ENCODE data around the gene APP.

The APP gene

GRCh38 chr21:25896501-25897056, 274.0 kb downstream of the APP start:
- no peak for DNase-seq

- DNase-seq = peak; percentile 15
Observed at GRCh38 chr21:25895565-25896205, 274.9 kb downstream of the APP start.

DNA sequence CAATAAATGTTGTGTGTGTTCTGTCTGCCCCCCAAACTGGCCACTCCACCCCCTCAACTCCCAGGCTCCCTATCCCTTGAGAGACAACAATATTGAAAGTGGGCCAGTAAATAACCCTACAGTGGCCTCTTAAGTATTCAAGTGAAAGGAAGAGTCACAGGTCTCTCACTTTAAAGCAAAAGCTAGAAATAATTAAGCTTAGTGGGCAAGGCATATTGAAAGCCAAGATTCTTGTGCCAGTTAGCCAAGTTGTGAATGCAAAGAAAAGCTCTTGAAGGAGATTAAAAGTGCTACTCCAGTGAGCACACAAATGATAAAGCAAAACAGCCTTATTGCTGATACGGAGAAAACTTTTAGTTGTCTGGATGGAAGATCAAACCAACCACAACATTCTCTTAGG, 277.4 kb downstream of the APP start:
- no peak for DNase-seq

DNA sequence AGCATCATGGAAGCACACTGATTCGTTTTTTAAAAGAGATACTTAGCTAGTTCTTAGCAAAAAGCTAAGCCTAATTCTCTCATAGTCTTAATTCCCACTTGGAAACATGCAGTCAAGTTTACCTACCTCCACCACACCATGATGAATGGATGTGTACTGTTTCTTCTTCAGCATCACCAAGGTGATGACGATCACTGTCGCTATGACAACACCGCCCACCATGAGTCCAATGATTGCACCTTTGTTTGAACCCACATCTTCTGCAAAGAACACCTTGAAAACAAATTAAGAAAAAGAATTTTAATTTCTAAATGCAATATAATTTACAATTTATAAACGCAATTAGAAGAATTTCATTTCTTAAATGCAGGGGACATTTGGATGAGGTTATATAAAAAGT, 279.0 kb downstream of the APP start:
- no peak for DNase-seq

DNA sequence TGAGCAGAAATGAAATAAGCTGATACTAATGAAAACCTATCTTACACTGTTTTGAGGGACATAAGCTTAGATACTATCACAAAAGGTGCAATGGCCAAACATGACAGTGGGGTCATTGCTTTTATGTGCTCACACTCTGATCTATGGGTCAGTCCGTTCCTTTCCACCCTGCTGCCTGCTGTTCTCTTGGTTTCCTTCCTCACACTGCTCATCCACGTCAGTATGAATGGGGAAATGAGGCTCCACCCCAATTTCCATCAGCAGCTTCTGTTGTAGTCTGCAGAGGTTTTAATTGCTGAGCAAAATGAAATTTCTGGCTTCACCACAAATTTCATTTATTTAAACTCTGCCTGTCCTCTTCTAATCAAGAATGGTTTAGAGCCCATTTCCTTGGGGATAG, 280.6 kb downstream of the APP start:
- DNase-seq = no peak

- DNase-seq = no peak
Observed at GRCh38 chr21:25888711-25889110, 281.9 kb downstream of the APP start.

DNA sequence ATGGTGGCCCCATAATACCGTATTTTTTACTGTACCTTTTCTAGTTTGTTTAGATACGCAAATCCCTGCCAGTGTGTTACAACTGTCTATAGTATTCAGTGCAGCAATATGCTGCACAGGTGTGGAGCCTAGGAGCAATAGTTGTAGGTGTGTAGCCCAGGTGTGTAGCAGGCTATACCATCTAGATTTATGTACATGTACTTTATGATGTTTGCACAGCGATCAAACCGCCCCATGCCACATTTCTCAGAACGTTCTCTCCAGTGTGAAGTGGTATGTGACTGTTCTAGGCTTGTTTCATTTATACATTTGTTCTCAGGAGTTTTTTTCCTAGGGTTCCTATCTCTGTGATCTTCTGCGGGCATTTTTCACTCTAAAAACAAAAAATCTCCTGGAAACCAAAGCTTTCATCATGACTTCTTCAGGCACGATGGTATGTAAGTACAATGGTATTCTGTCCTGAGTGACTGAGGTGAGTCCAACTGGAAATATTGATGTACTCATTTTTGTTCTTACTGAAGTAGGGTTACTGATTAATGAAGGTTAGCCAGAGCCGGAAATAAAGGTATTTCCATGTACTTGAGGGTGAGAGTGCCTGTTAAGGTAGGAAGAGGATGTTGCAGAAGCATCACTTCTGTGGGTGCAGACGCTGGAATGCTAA, 282.8 kb downstream of the APP start:
- no peak for DNase-seq

- no peak for DNase-seq
Observed at GRCh38 chr21:25887166-25887565, 283.4 kb downstream of the APP start.

GRCh38 chr21:25885880-25886279, 284.7 kb downstream of the APP start:
- no peak for DNase-seq

DNA sequence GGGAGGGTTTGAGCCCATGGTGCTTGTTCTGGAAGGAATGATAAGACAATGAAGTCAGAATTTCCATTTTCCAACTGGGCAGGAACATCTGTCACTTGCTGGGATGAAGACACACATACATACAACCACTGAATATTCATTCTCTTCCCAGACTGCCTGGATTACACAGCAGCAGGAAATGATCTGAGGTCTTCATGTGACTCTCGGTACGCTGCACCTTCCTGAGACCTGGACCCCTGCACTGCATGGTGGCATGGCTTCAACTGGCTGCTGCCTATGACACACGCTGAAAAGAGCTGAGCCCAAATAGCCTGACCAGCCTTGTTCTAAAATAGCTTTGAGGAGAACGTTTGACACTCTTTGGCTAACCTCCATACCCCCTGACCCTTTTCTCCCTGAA, 285.2 kb downstream of the APP start:
- no peak for DNase-seq

- DNase-seq = no peak
Observed at GRCh38 chr21:25884311-25884710, 286.3 kb downstream of the APP start.

DNA sequence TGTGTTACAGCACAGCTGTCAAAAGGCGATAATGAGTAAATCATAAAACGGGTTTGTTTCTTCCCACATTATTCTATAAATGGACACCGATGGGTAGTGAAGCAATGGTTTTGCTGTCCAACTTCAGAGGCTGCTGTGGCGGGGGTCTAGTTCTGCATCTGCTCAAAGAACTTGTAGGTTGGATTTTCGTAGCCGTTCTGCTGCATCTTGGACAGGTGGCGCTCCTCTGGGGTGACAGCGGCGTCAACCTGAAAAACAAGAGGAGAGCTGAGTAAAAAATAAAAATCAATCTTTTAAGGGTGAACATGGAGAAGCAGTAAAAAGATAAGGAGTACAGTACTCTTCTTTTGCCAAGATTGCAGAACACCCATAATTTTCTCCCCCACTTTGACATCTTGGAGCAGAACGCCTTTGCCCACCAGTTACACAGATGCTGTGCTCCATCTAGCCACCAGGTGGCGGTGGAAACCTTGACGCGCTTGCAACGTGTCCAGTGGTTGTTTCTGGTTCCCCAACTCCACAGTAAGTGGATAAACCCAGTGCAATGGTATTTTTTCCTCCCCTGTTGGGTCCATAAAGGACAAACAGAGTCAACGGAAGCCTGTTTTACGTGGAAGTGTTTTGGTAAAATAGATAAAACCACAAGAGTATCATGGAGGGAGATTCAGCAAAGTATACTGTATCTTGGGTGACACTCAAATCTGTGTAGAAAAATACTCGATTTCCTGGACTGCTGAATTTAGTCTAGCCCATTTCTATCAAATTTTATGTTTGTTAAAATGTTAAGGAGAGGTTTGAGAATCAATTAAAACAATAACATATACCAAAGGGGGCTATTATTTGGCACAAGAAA, 288.8 kb downstream of the APP start:
- DNase-seq = peak; percentile 54

DNA sequence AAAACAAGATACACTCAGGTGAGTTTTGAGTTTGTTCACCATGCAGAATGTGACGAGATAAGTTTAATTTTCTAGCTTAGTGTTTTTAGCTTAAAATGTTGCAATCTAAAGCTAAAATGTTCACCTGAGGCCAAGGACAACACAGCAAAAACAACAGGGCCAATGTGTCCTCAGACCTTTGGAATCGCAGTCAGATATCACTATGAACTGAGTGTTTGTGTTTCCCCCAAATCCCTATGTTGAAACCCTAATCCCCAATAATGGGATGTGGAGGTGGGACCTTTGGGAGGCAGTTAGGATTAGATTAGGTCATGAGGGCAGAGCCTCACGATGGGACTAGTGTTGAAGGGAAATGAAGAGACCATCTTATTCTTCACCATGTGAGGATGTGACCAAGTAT, 291.4 kb downstream of the APP start:
- no peak for DNase-seq

GRCh38 chr21:25878344-25878743, 292.2 kb downstream of the APP start:
- DNase-seq = no peak

DNA sequence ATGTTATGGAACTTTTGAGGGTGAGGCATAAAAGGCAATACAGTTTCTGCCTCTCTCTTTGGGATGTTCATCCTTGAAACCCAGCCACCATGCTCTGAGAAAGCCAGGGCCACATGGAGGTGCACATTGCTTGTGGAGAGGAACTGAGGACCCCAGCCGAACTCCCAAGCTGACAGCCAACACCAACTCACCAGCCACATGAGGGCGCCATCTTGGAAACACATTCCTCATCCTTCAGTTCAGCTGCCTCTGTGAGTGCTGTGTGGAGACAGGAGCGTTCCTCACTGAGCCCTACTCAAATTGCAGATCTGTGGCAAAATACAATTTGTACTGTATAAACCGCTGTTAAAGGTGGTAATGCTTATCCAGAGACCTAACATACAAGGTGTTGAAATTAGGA, 298.3 kb downstream of the APP start:
- DNase-seq = no peak

- no peak for DNase-seq
Observed at GRCh38 chr21:25871566-25871965, 299.0 kb downstream of the APP start.

DNA sequence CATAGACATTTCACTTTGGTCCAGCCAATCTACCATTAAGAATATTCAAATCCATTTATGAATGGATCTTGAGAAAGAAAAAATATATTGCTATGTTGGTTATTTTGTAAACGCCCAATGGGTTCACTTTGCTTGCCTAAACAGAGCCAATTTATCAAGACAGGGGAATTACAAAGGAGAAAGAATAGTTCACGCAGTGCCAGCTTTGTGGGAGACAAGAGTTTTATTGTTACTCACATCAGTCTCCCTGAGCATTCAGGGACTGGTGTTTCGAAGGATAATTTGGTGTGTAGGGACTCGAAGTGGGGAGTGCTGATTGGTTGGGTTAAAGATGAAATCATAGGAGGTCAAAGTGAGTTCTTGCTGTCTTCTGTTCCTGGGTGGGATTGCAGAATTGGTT, 300.5 kb downstream of the APP start:
- DNase-seq = no peak

DNA sequence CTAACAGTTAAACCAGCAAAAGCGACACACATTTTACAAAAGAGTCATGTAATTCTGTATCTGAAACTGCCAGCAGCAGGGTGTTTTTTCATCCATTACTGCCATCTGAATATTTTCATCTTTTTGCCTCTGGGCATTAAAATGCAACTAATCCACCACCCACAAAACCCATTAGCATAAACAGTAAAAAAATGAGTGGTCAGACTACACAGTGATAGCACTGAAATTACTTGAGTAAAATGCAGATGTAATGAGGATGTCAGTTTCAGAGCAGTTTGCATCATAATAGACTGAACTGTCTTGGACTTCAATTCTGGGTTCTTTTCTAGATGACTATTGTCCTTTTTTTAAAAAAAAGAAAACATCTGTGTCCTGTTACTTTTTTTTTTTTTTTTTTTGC, 303.5 kb downstream of the APP start:
- no peak for DNase-seq

DNA sequence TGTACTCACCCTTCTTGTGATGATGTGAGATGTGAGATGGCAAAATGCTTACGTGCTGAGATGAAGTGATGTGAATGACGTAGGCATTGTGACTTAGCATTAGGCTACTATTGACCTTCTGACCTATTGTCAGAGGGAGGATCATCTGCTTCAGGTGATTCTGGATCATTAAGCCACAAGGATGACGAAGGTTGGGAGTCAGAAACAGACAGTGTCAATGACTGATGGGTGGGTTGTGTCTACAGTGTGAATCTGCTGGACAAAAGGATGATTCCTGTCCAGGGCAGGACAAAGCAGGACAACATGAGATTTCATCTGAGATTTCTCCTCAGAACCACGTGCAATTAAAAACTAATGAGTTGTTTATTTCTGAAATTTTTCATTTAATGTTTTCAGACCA, 306.8 kb downstream of the APP start:
- DNase-seq = no peak

DNA sequence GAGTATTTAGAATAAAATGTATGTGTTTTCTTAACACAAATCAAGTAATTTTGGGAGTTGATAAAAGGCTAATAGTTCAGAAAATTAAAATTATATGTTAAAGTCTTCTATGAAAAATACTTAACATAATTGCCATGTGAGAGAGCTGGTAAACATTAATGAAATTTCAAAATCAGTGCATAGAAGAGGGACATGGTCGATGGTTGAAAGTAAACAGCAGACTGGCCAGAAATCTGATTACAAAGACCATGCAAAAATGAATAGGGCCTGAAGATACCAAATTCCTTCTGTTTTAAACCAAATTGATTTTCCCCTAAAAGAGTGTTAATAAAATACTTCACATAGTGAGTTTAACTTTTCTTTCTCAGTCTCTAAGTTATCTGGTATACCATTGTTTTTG, 307.5 kb downstream of the APP start:
- DNase-seq = no peak

- DNase-seq = no peak
Observed at GRCh38 chr21:25862596-25862995, 308.0 kb downstream of the APP start.

DNA sequence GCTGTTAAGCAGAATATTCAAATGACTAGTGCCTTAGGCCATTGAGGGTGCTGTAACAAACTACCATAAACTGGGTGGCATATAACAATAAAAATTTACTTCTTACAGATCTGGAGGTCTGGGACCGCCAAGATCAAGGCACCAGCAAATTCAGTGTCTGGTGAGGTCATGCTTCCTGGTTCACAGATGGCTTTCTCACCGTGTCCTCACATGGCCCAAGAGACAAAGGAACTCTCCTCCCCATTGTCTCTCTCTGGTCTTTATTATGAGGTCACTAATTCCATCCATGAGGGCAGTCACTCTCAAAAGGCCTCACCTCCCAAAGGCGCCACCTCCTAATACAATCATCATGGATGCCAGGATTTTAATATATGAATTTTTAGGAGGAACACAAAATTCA, 308.5 kb downstream of the APP start:
- DNase-seq = no peak

GRCh38 chr21:25859235-25859929, 311.2 kb downstream of the APP start:
- DNase-seq = no peak

Measured in activated naive CD4-positive, alpha-beta T cell treated with anti-CD3 and anti-CD28 coated beads, Interleukin-2, amount 50 U/mL, for 16 hours (primary cell).